HepG2 (cell line): ENCODE measurements around the gene TIMM10. TPM values are rescaled to one million over a fixed set of nuclear protein-coding genes. Genes with fewer than 3 reads are reported as not detected.

Experiments used
- ATAC-seq: fragments of 200-7000 bp; cut with Tn5 transposase; 3 replicates; pipeline ENCODE4 v1.9.1; 2020; ENCODE audit warnings: mild to moderate bottlenecking, moderate library complexity
- BruUV-seq: library from RNA; stranded (reverse); fragments of 400-500 nt; replicated peaks from 2 replicates; lab custom pipeline; 2021; lab: Mats Ljungman, UMichigan
- CTCF ChIA-PET: fragments of 300-600 bp; formaldehyde crosslinking; extraction: SDS; loops from one replicate; lab custom pipeline; 2021; ENCODE audit warnings: low total read pairs, inconsistent platforms, low intra/inter-chr PET ratio; lab: Yijun Ruan, JAX
- POLR2A ChIA-PET: fragments of 350-600 bp; sonication (Branson Sonifier 250); formaldehyde crosslinking; loops from one replicate; lab custom pipeline; 2020; ENCODE audit warnings: antibody characterized with exemption, inconsistent platforms; lab: Yijun Ruan, JAX
- DNase-seq: peaks from one replicate; pipeline ENCODE4 v3.0.0-alpha.2; 2015; ENCODE audit warnings: low spot score
- FAIRE-seq: peaks from 3 replicates; lab custom pipeline; 2011; peaks lifted over from hg19 to GRCh38; lab: Jason Lieb, UNC
- H2AFZ ChIP-seq: one replicate; pipeline ENCODE4 v1.6.1; 2011; ENCODE audit warnings: low read length, inconsistent platforms
- H3K27ac ChIP-seq: fragments of 300-600 bp; 3 replicates; pipeline ENCODE4 v1.8.0; 2011; ENCODE audit warnings: mixed run types, mild to moderate bottlenecking, mixed read lengths, low read length, inconsistent platforms; ENCODE audit not compliant: insufficient read depth; ENCODE audit errors: extremely low read length
- H3K27me3 ChIP-seq, 2 experiments: fragments of 200-600 bp in 1 of 2; 2 replicates in 1 of 2; 3 replicates in 1 of 2; pipeline versions ENCODE4 v1.6.0 to v1.8.0; 2011; ENCODE audit warnings: low read length in 2 of 2, mild to moderate bottlenecking in 2 of 2, moderate library complexity in 2 of 2, inconsistent platforms in 1 of 2; ENCODE audit not compliant: insufficient read depth in 2 of 2, control insufficient read depth in 1 of 2
- H3K36me3 ChIP-seq, 2 experiments: fragments of 200-600 bp in 1 of 2; replicated peaks in 1 of 2; 2 replicates in 1 of 2; 3 replicates in 1 of 2; pipeline versions ENCODE4 v1.5.1 to v1.8.0; 2011; ENCODE audit warnings: low read length in 2 of 2, inconsistent platforms in 1 of 2; ENCODE audit not compliant: insufficient read depth in 2 of 2, control insufficient read depth in 1 of 2
- H3K4me1 ChIP-seq: 2 replicates; pipeline ENCODE4 v1.5.1; 2012; ENCODE audit warnings: low read length, inconsistent platforms; ENCODE audit not compliant: insufficient read depth
- H3K4me2 ChIP-seq: 2 replicates; pipeline ENCODE4 v1.6.0; 2011; ENCODE audit warnings: low read depth, low read length, inconsistent platforms
- H3K4me3 ChIP-seq, 3 experiments: fragments of 200-600 bp in 1 of 3; sonication (generic), shearing (Covaris generic) in 1 of 3; replicated peaks in 1 of 3; 2 replicates each; pipeline ENCODE4 v1.5.1; 2011 to 2016; ENCODE audit warnings: low read length in 3 of 3, inconsistent platforms in 2 of 3, low read depth in 2 of 3, mild to moderate bottlenecking in 2 of 3, control low read depth in 1 of 3, mixed read lengths in 1 of 3; ENCODE audit not compliant: insufficient read depth in 1 of 3
- H3K79me2 ChIP-seq: one replicate; pipeline ENCODE4 v1.6.1; 2011; ENCODE audit warnings: low read length, inconsistent platforms; ENCODE audit not compliant: insufficient read depth
- H3K9ac ChIP-seq: 2 replicates; pipeline ENCODE4 v1.6.0; 2011; ENCODE audit warnings: mild to moderate bottlenecking, low read depth, low read length, inconsistent platforms; ENCODE audit not compliant: insufficient read depth
- H3K9me3 ChIP-seq: 2 replicates; pipeline ENCODE4 v1.5.1; 2012; ENCODE audit warnings: mild to moderate bottlenecking, low read length
- H4K20me1 ChIP-seq: 2 replicates; pipeline ENCODE4 v1.6.0; 2011; ENCODE audit warnings: inconsistent platforms, mild to moderate bottlenecking, low read length, moderate library complexity; ENCODE audit not compliant: insufficient read depth
- CHCHD3 ChIP-seq: sonication (generic); formaldehyde crosslinking; IDR thresholded peaks from 2 replicates; pipeline ENCODE4 v1.8.0; 2022; ENCODE audit warnings: mild to moderate bottlenecking, missing genetic modification reagents, moderate library complexity
- FOXC1 ChIP-seq: sonication (generic); formaldehyde crosslinking; IDR thresholded peaks from 2 replicates; pipeline ENCODE4 v1.8.0; 2022; ENCODE audit warnings: mild to moderate bottlenecking, missing genetic modification reagents, borderline replicate concordance
- KLF6 ChIP-seq: IDR thresholded peaks from 2 replicates; pipeline ENCODE4 v1.8.0; 2016; ENCODE audit warnings: missing biosample characterization, missing genetic modification reagents
- ZNF343 ChIP-seq: sonication (generic); formaldehyde crosslinking; IDR thresholded peaks from 2 replicates; pipeline ENCODE4 v1.4.0; 2020; ENCODE audit warnings: mild to moderate bottlenecking, missing genetic modification reagents
- ZNF468 ChIP-seq: sonication (generic); formaldehyde crosslinking; IDR thresholded peaks from 2 replicates; pipeline ENCODE4 v1.8.0; 2022; ENCODE audit warnings: mild to moderate bottlenecking, moderate library complexity, missing genetic modification reagents
- ZNF484 ChIP-seq: sonication (generic); formaldehyde crosslinking; IDR thresholded peaks from 2 replicates; pipeline ENCODE4 v1.5.1; 2020; ENCODE audit warnings: mild to moderate bottlenecking, low read depth, missing genetic modification reagents, borderline replicate concordance
- WGBS: methylation state at CpG from one replicate; pipeline ENCODE4 v1.1.6; 2017; ENCODE audit warnings: low lambda C conversion rate; 5-methylcytosine and 5-hydroxymethylcytosine counted together
- in situ Hi-C: cut with HindIII; loops from 2 replicates; pipeline ENCODE4 v1.10.0; 2017; ENCODE audit warnings: low pct_unique_long_range_greater_than_20kb; ENCODE audit not compliant: extremely low pct_ligation_motif_present
- intact Hi-C: fragments of 100-400 bp; cut with micrococcal nuclease; formaldehyde crosslinking; loops from one replicate; pipeline ENCODE4 v1.10.0; 2022; ENCODE audit not compliant: unreplicated experiment
- polyA plus RNA-seq, 8 experiments: library from polyadenylated mRNA; depleted of rRNA in 3 of 8; stranded (reverse) in 7 of 8; unstranded in 1 of 8; fragments of >200 nt; fragmentation: Illumina TruSeq in 4 of 8; extraction: Trizol in 4 of 8; gene quantifications; 2 replicates each; pipeline versions ENCODE4 v1.2.1 to v1.2.3, GENCODE V29; 2011 to 2016; ENCODE audit warnings: low read depth in 4 of 8, missing spikeins in 1 of 8, mixed read lengths in 1 of 8; ENCODE audit not compliant: insufficient read depth in 1 of 8
- total RNA-seq, 5 experiments: library from RNA; depleted of rRNA; stranded (reverse); fragments of >200 nt; fragmentation: Illumina TruSeq; extraction: Trizol; gene quantifications; 2 replicates each; pipeline ENCODE4 v1.2.3, GENCODE V29; 2016; ENCODE audit warnings: low read depth in 1 of 5
- TF ChIP-seq, protein P1 (sequence below): sonication (generic); formaldehyde crosslinking; conservative IDR thresholded peaks from 2 replicates; pipeline ENCODE4 v1.4.0; 2020; ENCODE audit warnings: mild to moderate bottlenecking, missing genetic modification reagents, moderate library complexity
- TF ChIP-seq, protein P2 (sequence below): sonication (generic); formaldehyde crosslinking; IDR thresholded peaks from 2 replicates; pipeline ENCODE4 v1.5.0; 2020; ENCODE audit warnings: mild to moderate bottlenecking, missing genetic modification reagents, borderline replicate concordance

Gene TIMM10
- total and polyA plus RNA-seq, 2 of the 13 experiments (the other 11 are each of a cell fraction or from before 2014, with no cell fraction given), result 67.8 to 82.2 TPM

DNA sequence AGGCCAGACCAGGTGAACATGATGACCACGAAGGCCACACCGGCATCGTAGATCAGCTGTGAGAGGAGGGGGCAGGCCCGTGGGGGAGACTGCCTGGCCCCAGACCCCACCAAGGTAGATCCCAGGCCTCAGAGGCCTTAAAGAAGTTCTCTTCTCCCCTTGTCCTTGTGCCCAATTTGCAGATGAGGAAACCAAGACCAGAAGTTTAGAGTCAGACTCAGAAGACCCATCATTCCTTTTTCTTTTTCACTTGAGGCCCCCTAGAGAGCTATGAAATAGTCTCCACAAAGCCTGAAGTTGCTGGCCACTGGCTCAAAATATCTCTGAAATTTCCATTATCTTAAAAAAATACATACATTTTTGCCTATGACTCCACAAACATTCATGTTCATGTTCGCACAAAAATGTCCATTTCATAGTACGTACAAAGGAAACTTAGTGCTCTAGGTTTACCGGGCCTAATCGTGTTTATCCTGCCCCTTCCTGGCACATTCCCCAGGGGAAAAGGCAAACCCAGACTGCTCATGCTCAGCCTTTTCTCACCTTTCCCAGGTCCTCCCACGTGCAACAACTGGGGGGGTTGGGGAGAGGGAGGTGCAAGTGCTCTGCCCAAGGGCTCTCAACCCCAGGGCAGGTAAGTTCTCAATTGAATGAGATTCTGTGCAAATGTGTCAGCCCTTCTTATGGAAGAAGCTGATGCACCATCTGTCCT lies 34.3 kb downstream of the TIMM10 start (continued):
- TF ChIP-seq, protein P1, sequence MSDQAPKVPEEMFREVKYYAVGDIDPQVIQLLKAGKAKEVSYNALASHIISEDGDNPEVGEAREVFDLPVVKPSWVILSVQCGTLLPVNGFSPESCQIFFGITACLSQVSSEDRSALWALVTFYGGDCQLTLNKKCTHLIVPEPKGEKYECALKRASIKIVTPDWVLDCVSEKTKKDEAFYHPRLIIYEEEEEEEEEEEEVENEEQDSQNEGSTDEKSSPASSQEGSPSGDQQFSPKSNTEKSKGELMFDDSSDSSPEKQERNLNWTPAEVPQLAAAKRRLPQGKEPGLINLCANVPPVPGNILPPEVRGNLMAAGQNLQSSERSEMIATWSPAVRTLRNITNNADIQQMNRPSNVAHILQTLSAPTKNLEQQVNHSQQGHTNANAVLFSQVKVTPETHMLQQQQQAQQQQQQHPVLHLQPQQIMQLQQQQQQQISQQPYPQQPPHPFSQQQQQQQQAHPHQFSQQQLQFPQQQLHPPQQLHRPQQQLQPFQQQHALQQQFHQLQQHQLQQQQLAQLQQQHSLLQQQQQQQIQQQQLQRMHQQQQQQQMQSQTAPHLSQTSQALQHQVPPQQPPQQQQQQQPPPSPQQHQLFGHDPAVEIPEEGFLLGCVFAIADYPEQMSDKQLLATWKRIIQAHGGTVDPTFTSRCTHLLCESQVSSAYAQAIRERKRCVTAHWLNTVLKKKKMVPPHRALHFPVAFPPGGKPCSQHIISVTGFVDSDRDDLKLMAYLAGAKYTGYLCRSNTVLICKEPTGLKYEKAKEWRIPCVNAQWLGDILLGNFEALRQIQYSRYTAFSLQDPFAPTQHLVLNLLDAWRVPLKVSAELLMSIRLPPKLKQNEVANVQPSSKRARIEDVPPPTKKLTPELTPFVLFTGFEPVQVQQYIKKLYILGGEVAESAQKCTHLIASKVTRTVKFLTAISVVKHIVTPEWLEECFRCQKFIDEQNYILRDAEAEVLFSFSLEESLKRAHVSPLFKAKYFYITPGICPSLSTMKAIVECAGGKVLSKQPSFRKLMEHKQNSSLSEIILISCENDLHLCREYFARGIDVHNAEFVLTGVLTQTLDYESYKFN, result no peak
- TF ChIP-seq KLF6 (CRISPR knock-in tag) (peak; percentile 0; the same call in 1 of the 2 replicates), CHCHD3 (CRISPR knock-in tag) (0 out of 2 replicates have a peak, but pooled peaks have one; percentile 16)

DNA sequence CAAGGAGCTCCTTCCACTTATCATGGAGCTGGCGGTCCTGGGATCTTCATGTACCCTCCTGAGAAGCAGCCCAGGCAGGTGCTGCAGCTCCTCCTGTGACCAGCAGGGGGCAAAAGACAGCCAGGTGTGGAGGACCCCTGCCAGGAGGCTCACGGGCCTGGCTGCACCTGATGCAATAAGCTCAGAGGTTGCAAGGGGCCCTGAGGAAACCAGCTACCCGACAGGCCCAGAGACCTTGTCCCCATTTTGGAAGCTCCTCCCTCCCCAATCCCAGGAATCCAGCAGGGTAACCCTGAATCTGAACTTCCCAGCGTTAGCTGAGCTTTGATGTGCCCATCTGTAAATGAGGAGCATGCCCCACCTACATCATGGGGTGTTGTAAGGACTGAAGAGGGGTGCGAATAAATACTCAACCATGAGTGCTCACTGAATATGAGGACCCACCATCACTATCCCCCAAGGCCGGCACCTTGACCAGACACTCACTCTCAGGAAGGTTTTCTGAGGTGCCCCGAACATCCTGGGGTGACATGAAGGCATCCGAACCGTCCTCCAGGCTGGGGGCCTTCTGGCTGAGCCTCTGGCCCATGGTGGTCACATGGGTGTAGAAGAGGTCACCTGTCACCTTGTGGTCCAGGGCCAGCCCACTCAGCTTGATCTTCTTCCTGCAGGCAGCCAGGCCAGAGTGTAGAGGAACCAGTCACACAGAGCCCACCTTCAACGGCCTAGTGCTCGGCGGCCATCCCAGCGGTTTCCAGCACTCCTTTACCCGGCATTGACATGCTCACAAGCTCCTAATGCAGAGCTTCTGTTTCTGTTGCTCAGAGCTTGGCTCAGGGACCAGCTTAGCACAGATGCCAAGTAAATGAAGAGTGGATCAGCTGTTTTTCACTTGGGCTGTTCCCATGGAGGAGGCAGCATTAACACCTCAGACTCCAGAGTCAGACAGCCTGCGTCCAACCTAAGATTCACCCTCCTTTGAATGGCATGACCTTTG lies 36.7 kb downstream of the TIMM10 start:
- DNase-seq (peak; percentile 73), ATAC-seq (peak; percentile 45), FAIRE-seq (peak; percentile 81)
- peak overlapping the region; percentile 54 for H3K9ac ChIP-seq
- no peaks in the 10 kb centered on the region for H3K9me3 ChIP-seq
- TSS peak; percentile 18 for BruUV-seq
- H4K20me1 ChIP-seq, result no peaks in the 10 kb centered on the region
- H3K4me1 ChIP-seq, result peaks cover 54% of the 10 kb centered on the region
- 92% methylated on average over 1 of the region's 15 CpGs for WGBS
- peaks cover 44 to 68% of the 10 kb centered on the region in 2 experiments for H3K36me3 ChIP-seq
- CTCF ChIA-PET, result interaction anchor here (0.6 to 5.9 kb wide), 4 partner anchors 33 to 151 kb away, joined by 3 to 101 read pairs (median 4); partner anchors contain the start of gene TIMM10
- intact Hi-C loops, result loop anchor here (1.0 kb wide), 1 partner anchor 33 kb away; no protein-coding TSS in a partner anchor
- in situ Hi-C loops, result loop anchor here (5.0 kb wide), 1 partner anchor 33 kb away; no protein-coding TSS in a partner anchor
- no peak overlapping the region for H2AFZ ChIP-seq
- H3K27ac ChIP-seq, result peak overlapping the region; percentile 76
- peaks cover 10% of the 10 kb centered on the region for H3K79me2 ChIP-seq
- H3K4me2 ChIP-seq, result no peak overlapping the region
- H3K4me3 ChIP-seq, result no peak overlapping the region
- no peaks in the 10 kb centered on the region for H3K27me3 ChIP-seq
- POLR2A ChIA-PET, result interaction anchor here (0.9 to 3.5 kb wide), 20 partner anchors 9 to 285 kb away, joined by 3 to 93 read pairs (median 6); partner anchors contain the start of genes RTN4RL2, SLC43A1, SSRP1 and TIMM10
- TF ChIP-seq ZNF468, result no peak
- TF ChIP-seq ZNF484, result no peak
- TF ChIP-seq FOXC1, result no peak; the same call in 1 of the 2 replicates
- TF ChIP-seq, protein P2, sequence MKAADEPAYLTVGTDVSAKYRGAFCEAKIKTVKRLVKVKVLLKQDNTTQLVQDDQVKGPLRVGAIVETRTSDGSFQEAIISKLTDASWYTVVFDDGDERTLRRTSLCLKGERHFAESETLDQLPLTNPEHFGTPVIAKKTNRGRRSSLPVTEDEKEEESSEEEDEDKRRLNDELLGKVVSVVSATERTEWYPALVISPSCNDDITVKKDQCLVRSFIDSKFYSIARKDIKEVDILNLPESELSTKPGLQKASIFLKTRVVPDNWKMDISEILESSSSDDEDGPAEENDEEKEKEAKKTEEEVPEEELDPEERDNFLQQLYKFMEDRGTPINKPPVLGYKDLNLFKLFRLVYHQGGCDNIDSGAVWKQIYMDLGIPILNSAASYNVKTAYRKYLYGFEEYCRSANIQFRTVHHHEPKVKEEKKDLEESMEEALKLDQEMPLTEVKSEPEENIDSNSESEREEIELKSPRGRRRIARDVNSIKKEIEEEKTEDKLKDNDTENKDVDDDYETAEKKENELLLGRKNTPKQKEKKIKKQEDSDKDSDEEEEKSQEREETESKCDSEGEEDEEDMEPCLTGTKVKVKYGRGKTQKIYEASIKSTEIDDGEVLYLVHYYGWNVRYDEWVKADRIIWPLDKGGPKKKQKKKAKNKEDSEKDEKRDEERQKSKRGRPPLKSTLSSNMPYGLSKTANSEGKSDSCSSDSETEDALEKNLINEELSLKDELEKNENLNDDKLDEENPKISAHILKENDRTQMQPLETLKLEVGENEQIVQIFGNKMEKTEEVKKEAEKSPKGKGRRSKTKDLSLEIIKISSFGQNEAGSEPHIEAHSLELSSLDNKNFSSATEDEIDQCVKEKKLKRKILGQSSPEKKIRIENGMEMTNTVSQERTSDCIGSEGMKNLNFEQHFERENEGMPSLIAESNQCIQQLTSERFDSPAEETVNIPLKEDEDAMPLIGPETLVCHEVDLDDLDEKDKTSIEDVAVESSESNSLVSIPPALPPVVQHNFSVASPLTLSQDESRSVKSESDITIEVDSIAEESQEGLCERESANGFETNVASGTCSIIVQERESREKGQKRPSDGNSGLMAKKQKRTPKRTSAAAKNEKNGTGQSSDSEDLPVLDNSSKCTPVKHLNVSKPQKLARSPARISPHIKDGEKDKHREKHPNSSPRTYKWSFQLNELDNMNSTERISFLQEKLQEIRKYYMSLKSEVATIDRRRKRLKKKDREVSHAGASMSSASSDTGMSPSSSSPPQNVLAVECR (CRISPR knock-in tag), result peak; percentile 62; the same call in 1 of the 2 replicates
- TF ChIP-seq ZNF343, result 0 out of 2 replicates have a peak, but pooled peaks have one; percentile 70
